Transverse colon (tissue), 4 donors: Measurements from ENCODE around the gene ATP8A1. TPM values are rescaled to one million over a fixed set of nuclear protein-coding genes. Genes with fewer than 3 reads are reported as not detected.
"Not testable (repeated sequence)": the region's sequence is repeated elsewhere in the genome, so short reads cannot be mapped to it uniquely, and the experiment has no call there.

Source experiments
- DNase-seq: peaks from one replicate; pipeline ENCODE4 v3.0.0-alpha.2; 2019
- H3K27ac ChIP-seq, 4 donors: fragments of 200-600 bp; sonication (generic); 2 replicates each; pipeline ENCODE4 v1.5.1; 2016 to 2018; ENCODE audit warnings: inconsistent platforms in 4 of 4
- H3K27me3 ChIP-seq: fragments of 200-600 bp; sonication (generic); 2 replicates; pipeline ENCODE4 v1.5.1; 2017; ENCODE audit warnings: inconsistent platforms
- H3K36me3 ChIP-seq, 4 donors: fragments of 200-600 bp; sonication (generic); 2 replicates each; pipeline ENCODE4 v1.5.1; 2017 to 2019; ENCODE audit warnings: inconsistent platforms in 4 of 4
- H3K4me1 ChIP-seq, 4 donors: fragments of 200-600 bp; sonication (generic); 2 replicates each; pipeline ENCODE4 v1.5.1; 2017 to 2020; ENCODE audit warnings: inconsistent platforms in 4 of 4
- H3K4me3 ChIP-seq, 4 donors: fragments of 200-600 bp; sonication (generic); 1 replicate in 1 of 4; 2 replicates in 3 of 4; pipeline versions ENCODE4 v1.5.1 to v1.6.1; 2017 to 2019; ENCODE audit warnings: inconsistent platforms in 4 of 4
- H3K9me3 ChIP-seq, 2 donors: fragments of 200-600 bp; sonication (generic); 2 replicates each; pipeline ENCODE4 v1.5.1; 2017 to 2019; ENCODE audit warnings: inconsistent platforms in 2 of 2
- EP300 ChIP-seq: sonication (generic); formaldehyde crosslinking; IDR thresholded peaks from one replicate; pipeline ENCODE4 v1.6.1; 2017; ENCODE audit warnings: antibody characterized with exemption, low read depth
- POLR2A ChIP-seq: fragments of 450-650 bp; IDR thresholded peaks from one replicate; pipeline ENCODE4 v1.6.1; 2016; ENCODE audit warnings: antibody characterized with exemption, mild to moderate bottlenecking, moderate library complexity
- POLR2AphosphoS5 ChIP-seq, 3 donors: sonication (generic); formaldehyde crosslinking; IDR thresholded peaks; one replicate each; pipeline ENCODE4 v1.6.1; 2016; ENCODE audit warnings: antibody characterized with exemption in 3 of 3
- WGBS, 2 donors: methylation state at CpG; one replicate each; pipeline ENCODE4 v1.1.5; 2018; ENCODE audit warnings: low coverage in 1 of 2; 5-methylcytosine and 5-hydroxymethylcytosine counted together
- in situ Hi-C, 4 donors: fragments of 200-750 bp; cut with MboI; loops; one replicate each; pipeline versions ENCODE4 v1.15.0 to v1.15.1; 2017; ENCODE audit warnings: low sequenced_read_pairs in 3 of 4, low pct_ligation_motif_present in 1 of 4, low pct_unique_long_range_greater_than_20kb in 1 of 4
- intact Hi-C: fragments of 100-400 bp; cut with DNase I; formaldehyde crosslinking; loops from one replicate; pipeline ENCODE4 v1.15.1; 2023; ENCODE audit warnings: low total_unique reads
- total RNA-seq, 4 donors: library from RNA; depleted of rRNA; stranded (reverse); fragments of >200 nt; gene quantifications; one replicate each; pipeline ENCODE4 v1.1.0, GENCODE V29; 2016
- TF ChIP-seq, protein P1 (sequence below), 5 experiments: fragments of 200-600 bp in 3 of 5; fragments of 450-650 bp in 2 of 5; sonication (generic) in 3 of 5; IDR thresholded peaks; 1 replicate in 2 of 5; 2 replicates in 3 of 5; pipeline ENCODE4 v1.5.1; 2016 to 2017; ENCODE audit warnings: antibody characterized with exemption in 5 of 5, inconsistent platforms in 3 of 5, mild to moderate bottlenecking in 2 of 5, moderate library complexity in 1 of 5

The ATP8A1 gene
- total RNA-seq, 4 donors from 2014 or later = 72.2 to 255 (median 166) TPM

- peak overlapping the region; percentile 85 to 94 (median 92) for H3K27ac ChIP-seq
Observed at GRCh38 chr4:42653626-42654560, 3.0 kb downstream of the ATP8A1 start.

GRCh38 chr4:42652529-42653231 lies 4.2 kb downstream of the ATP8A1 start:
- H3K4me1 ChIP-seq = peaks cover 12 to 32% (median 17%) of the 10 kb centered on the region in 4 donors
- H3K9me3 ChIP-seq, H3K4me3 ChIP-seq, H3K27me3 ChIP-seq, H3K36me3 ChIP-seq, intact Hi-C loops, DNase-seq, H3K27ac ChIP-seq, in situ Hi-C loops: not testable (repeated sequence)
- WGBS, 2 donors = 87 to 89% methylated on average over 5 to 10 of the region's 10 CpGs

More at GRCh38 chr4:42653626-42654560, 3.0 kb downstream of the ATP8A1 start:
- in situ Hi-C loops = no loop called here
- intact Hi-C loops = no loop called here
- no peaks in the 10 kb centered on the region for H3K36me3 ChIP-seq
- no peaks in the 10 kb centered on the region for H3K9me3 ChIP-seq
- peak overlapping the region in 1 of 4 donors; percentile 76 for H3K4me3 ChIP-seq
- 76 to 78% methylated on average over 6 to 8 of the region's 8 CpGs for WGBS, 2 donors
- no peaks in the 10 kb centered on the region for H3K27me3 ChIP-seq
- H3K4me1 ChIP-seq = peaks cover 16 to 41% (median 23%) of the 10 kb centered on the region in 4 donors
- TF ChIP-seq, protein P1, sequence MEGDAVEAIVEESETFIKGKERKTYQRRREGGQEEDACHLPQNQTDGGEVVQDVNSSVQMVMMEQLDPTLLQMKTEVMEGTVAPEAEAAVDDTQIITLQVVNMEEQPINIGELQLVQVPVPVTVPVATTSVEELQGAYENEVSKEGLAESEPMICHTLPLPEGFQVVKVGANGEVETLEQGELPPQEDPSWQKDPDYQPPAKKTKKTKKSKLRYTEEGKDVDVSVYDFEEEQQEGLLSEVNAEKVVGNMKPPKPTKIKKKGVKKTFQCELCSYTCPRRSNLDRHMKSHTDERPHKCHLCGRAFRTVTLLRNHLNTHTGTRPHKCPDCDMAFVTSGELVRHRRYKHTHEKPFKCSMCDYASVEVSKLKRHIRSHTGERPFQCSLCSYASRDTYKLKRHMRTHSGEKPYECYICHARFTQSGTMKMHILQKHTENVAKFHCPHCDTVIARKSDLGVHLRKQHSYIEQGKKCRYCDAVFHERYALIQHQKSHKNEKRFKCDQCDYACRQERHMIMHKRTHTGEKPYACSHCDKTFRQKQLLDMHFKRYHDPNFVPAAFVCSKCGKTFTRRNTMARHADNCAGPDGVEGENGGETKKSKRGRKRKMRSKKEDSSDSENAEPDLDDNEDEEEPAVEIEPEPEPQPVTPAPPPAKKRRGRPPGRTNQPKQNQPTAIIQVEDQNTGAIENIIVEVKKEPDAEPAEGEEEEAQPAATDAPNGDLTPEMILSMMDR (IDR thresholded peaks at IDR 0.05) = no peak
- DNase-seq = no peak

- in situ Hi-C loops = no loop called here
- Histone ChIP-seq H3K36me3 (no peaks in the 10 kb centered on the region), H3K27me3 (no peaks in the 10 kb centered on the region), H3K4me1 (peaks cover 7 to 21% (median 12%) of the 10 kb centered on the region in 4 donors), H3K27ac (no peak overlapping the region), H3K9me3 (no peaks in the 10 kb centered on the region), H3K4me3 (no peak overlapping the region)
- 77 to 80% methylated on average over 4 of the region's 4 CpGs for WGBS, 2 donors
- DNase-seq = no peak
- intact Hi-C loops = no loop called here
- TF ChIP-seq EP300 (no peak), POLR2A (no peak), POLR2AphosphoS5 (IDR thresholded peaks at IDR 0.05) (no peak)
- TF ChIP-seq, protein P1 (IDR thresholded peaks at IDR 0.05) = no peak
Observed at GRCh38 chr4:42649870-42650269, 7.0 kb downstream of the ATP8A1 start.

GRCh38 chr4:42646999-42647541 lies 9.8 kb downstream of the ATP8A1 start:
- H3K4me3 ChIP-seq = no peak overlapping the region
- H3K27me3 ChIP-seq = no peaks in the 10 kb centered on the region
- in situ Hi-C loops (no loop called here), intact Hi-C loops (no loop called here)
- H3K27ac ChIP-seq = no peak overlapping the region
- no peak for TF ChIP-seq POLR2AphosphoS5 (IDR thresholded peaks at IDR 0.05)
- peaks cover 0 to 22% (median 9%) of the 10 kb centered on the region in 4 donors for H3K4me1 ChIP-seq
- H3K36me3 ChIP-seq = no peaks in the 10 kb centered on the region
- H3K9me3 ChIP-seq = no peaks in the 10 kb centered on the region
- WGBS, 2 donors = 63 to 92% methylated on average over 2 of the region's 2 CpGs
- no peak for DNase-seq
